Chondrocyte (in vitro differentiated cells): Measurements from ENCODE around the gene AFG1L. TPM values are rescaled to one million over a fixed set of nuclear protein-coding genes. Genes with fewer than 3 reads are reported as not detected.
"Not testable (repeated sequence)": the region's sequence is repeated elsewhere in the genome, so short reads cannot be mapped to it uniquely, and the experiment has no call there.

Source experiments
- DNase-seq: peaks from one replicate; pipeline ENCODE4 v3.0.0; 2021; ENCODE audit warnings: mixed read lengths, low spot score
- H3K27ac Mint-ChIP-seq: one replicate; pipeline ENCODE4 v1.8.0; 2021; ENCODE audit warnings: mild to moderate bottlenecking, moderate library complexity, mixed read lengths; ENCODE audit not compliant: unreplicated experiment
- H3K27me3 Mint-ChIP-seq: 2 replicates; pipeline ENCODE4 v1.8.0; 2021; ENCODE audit warnings: low read depth, mixed read lengths
- H3K36me3 Mint-ChIP-seq: 2 replicates; pipeline ENCODE4 v1.8.0; 2021; ENCODE audit warnings: low read depth, mixed read lengths
- H3K4me1 Mint-ChIP-seq: 2 replicates; pipeline ENCODE4 v1.8.0; 2021; ENCODE audit warnings: low read depth, mild to moderate bottlenecking, mixed read lengths
- H3K4me3 Mint-ChIP-seq: one replicate; pipeline ENCODE4 v1.8.0; 2021; ENCODE audit warnings: mild to moderate bottlenecking, moderate library complexity, mixed read lengths; ENCODE audit not compliant: unreplicated experiment
- H3K9me3 Mint-ChIP-seq: 2 replicates; pipeline ENCODE4 v1.8.0; 2021; ENCODE audit warnings: low read depth, mixed read lengths
- CTCF ChIP-seq: fragments of 200-600 bp; sonication (generic); IDR thresholded peaks from 2 replicates; pipeline ENCODE4 v1.5.0; 2021; ENCODE audit warnings: antibody characterized with exemption, mild to moderate bottlenecking, moderate library complexity
- total RNA-seq: library from RNA; stranded (reverse); gene quantifications from 3 replicates; pipeline ENCODE4 v1.2.1, GENCODE V29; 2021

The AFG1L gene
- total RNA-seq, 1 donor from 2014 or later, result 5.9 TPM

DNA sequence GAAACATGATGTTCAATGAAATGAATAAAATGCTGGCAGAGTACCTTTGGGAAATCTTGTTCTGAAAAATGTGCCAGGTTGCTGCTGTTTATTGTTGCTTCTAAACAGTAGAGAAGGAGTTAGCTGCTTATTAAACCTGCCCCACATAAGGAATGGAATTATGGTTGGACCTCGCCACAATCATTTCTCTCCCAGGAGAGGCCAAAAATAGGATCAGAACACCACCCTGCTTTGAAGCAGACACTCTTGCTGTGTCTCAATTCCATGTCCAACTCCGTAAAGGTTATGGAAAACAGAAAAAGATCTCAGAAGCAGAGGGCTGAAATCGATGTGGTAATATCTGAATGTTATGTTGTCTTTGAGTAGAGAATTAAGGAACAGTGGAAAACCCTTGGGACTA lies 27.9 kb downstream of the AFG1L start:
- H3K27me3 Mint-ChIP-seq, result no peaks in the 10 kb centered on the region

GRCh38 chr6:108323710-108324466 lies 29.0 kb downstream of the AFG1L start:
- Mint-ChIP-seq H3K36me3 (peaks cover 8% of the 10 kb centered on the region), H3K9me3 (no peaks in the 10 kb centered on the region), H3K27ac (no peak overlapping the region), H3K27me3 (no peaks in the 10 kb centered on the region), H3K4me1 (peaks cover 25% of the 10 kb centered on the region), H3K4me3 (no peak overlapping the region)
- no peak for DNase-seq
- no peak for TF ChIP-seq CTCF

More for the DNA sequence above, 27.9 kb downstream of the AFG1L start:
- Mint-ChIP-seq H3K4me3 (no peak overlapping the region), H3K36me3 (peaks cover 6% of the 10 kb centered on the region), H3K4me1 (peaks cover 28% of the 10 kb centered on the region), H3K27ac (no peak overlapping the region), H3K9me3 (no peaks in the 10 kb centered on the region)
- DNase-seq, result no peak
- TF ChIP-seq CTCF, result no peak

GRCh38 chr6:108330221-108330785 lies 35.4 kb downstream of the AFG1L start:
- not testable (repeated sequence) for H3K4me1 Mint-ChIP-seq, DNase-seq, H3K4me3 Mint-ChIP-seq, H3K27me3 Mint-ChIP-seq, H3K27ac Mint-ChIP-seq, H3K9me3 Mint-ChIP-seq
- H3K36me3 Mint-ChIP-seq, result peaks cover 11% of the 10 kb centered on the region

GRCh38 chr6:108330806-108331205 lies 36.0 kb downstream of the AFG1L start:
- peaks cover 11% of the 10 kb centered on the region for H3K36me3 Mint-ChIP-seq
- H3K27ac Mint-ChIP-seq, result no peak overlapping the region
- no peaks in the 10 kb centered on the region for H3K9me3 Mint-ChIP-seq
- TF ChIP-seq CTCF, result no peak
- no peak for DNase-seq
- H3K27me3 Mint-ChIP-seq, result no peaks in the 10 kb centered on the region
- H3K4me1 Mint-ChIP-seq, result no peaks in the 10 kb centered on the region
- no peak overlapping the region for H3K4me3 Mint-ChIP-seq

- H3K27me3 Mint-ChIP-seq, result no peaks in the 10 kb centered on the region
- no peak overlapping the region for H3K4me3 Mint-ChIP-seq
- H3K36me3 Mint-ChIP-seq, result peaks cover 11% of the 10 kb centered on the region
- no peak for TF ChIP-seq CTCF
- H3K9me3 Mint-ChIP-seq, result no peaks in the 10 kb centered on the region
- no peak overlapping the region for H3K27ac Mint-ChIP-seq
- no peaks in the 10 kb centered on the region for H3K4me1 Mint-ChIP-seq
- no peak for DNase-seq
These were observed 37.1 kb downstream of the AFG1L start for GRCh38 chr6:108331982-108332381.

- Mint-ChIP-seq H3K27ac (no peak overlapping the region), H3K36me3 (no peaks in the 10 kb centered on the region), H3K27me3 (no peaks in the 10 kb centered on the region), H3K4me1 (peaks cover 8% of the 10 kb centered on the region), H3K4me3 (no peak overlapping the region), H3K9me3 (no peaks in the 10 kb centered on the region)
- TF ChIP-seq CTCF, result no peak
- no peak for DNase-seq
These were observed 42.1 kb downstream of the AFG1L start for GRCh38 chr6:108336971-108337370.
